GM19035 (cell line): ENCODE data around the gene GTF2IRD1.
A peak's percentile ranks its signal among the peaks of the same experiment; 100 is the strongest.
"Not testable (repeated sequence)": the region's sequence is repeated elsewhere in the genome, so short reads cannot be mapped to it uniquely, and the experiment has no call there.

Experiments used
- ATAC-seq: cut with Tn5 transposase; IDR thresholded peaks from one replicate; pipeline ENCODE4 v1.9.1; 2021; ENCODE audit not compliant: unreplicated experiment

Gene GTF2IRD1

GRCh38 chr7:74625446-74625845 lies 171.7 kb downstream of the GTF2IRD1 start:
- no peak for ATAC-seq

- ATAC-seq, result no peak
Measured at GRCh38 chr7:74627661-74628411, 174.1 kb downstream of the GTF2IRD1 start.

DNA sequence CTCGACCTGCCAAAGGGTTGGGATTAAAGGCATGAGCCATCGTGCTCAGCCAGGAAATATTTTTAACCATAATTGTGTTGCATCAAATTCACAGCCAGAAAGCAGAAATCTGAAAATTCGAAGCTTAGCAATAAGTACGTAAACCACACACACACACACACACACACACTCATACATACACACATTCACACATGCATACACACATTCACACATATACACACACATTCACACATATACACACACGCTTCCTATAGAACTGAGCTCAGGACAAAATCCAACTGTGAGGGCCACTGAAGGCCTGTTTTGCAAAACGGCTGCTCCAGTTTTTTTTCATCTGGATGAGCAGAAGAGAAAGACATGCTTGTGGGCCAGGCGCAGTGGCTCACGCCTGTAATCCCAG lies 178.8 kb downstream of the GTF2IRD1 start:
- no peak for ATAC-seq

DNA sequence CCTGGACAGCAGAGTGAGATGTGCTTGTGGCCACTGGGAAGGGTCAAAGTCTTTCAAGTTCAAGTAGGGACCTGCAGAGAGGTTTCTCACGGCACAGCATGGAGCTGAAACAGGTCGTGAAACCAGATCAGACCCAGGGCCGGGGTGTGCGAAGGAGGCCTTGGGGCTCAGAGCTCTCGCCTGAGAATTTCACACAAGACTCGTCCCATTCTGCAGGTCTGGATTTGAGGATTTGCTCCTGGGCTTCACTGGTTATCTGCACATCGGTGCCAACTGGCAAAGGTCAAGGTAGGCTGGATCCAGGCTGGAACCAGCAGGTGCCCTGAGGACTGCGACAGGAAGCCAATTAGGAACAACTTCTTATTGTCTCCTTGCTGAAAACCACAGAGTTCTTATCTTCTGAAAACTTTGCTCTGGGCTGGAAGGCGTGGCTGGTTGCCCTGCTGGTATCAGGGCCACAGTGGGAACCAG lies 179.8 kb downstream of the GTF2IRD1 start:
- no peak for ATAC-seq

- ATAC-seq, result no peak
Measured at GRCh38 chr7:74637745-74638144, 184.0 kb downstream of the GTF2IRD1 start.

- ATAC-seq, result peak; percentile 91
Measured at GRCh38 chr7:74650055-74650454, 196.3 kb downstream of the GTF2IRD1 start.

GRCh38 chr7:74650493-74651132 lies 196.9 kb downstream of the GTF2IRD1 start:
- ATAC-seq, result peak; percentile 45

DNA sequence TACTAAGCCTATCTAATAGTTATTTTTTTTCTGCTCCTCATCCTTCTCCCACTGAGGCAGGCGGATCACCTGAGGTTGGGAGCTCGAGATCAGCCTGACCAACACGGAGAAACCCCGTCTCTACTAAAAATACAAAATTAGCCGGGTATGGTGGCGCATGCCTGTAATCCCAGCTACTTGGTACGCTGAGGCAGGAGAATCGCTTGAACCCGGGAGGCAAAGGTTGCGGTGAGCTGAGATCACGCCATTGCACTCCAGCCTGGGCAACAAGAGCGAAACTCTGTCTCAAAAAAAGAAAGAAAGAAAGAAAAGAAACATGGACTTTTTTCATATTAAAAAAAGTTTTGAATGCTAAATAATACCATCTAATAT lies 197.4 kb downstream of the GTF2IRD1 start:
- ATAC-seq, result not testable (repeated sequence)
